ENCODE measurements around the gene NUP214. TPM values are rescaled to one million over a fixed set of nuclear protein-coding genes. Genes with fewer than 3 reads are reported as not detected.

The NUP214 gene
- polyA plus RNA-seq, 1 of the 3 experiments (the other 2 are of a cell fraction): 8.0 TPM

- Histone ChIP-seq H3F3A (replicated peaks; ENCODE audit: insufficient read depth) (no peaks in the 10 kb centered on the region), H3K27ac (ENCODE audit: low read depth in 2 of 2, low read length in 1 of 2) (no peak overlapping the region), H3K79me2 (ENCODE audit: insufficient read depth) (no peaks in the 10 kb centered on the region), H3K9me3 (no peaks in the 10 kb centered on the region), H3K9me2 (no peaks in the 10 kb centered on the region), H3K4me3 (ENCODE audit: low read depth in 2 of 2, low read length in 1 of 2) (no peak overlapping the region), H3K9ac (no peak overlapping the region), H3K4me1 (ENCODE audit: control insufficient read depth in 1 of 2, insufficient read depth in 2 of 2, low read depth in 1 of 2, low read length in 1 of 2) (no peaks in the 10 kb centered on the region; a peak in 1 of 4 replicates), H3K4me2 (no peak overlapping the region), H3K36me3 (replicated peaks in 1 of 2; ENCODE audit: control insufficient read depth in 1 of 2, insufficient read depth in 2 of 2, low read length in 1 of 2) (no peaks in the 10 kb centered on the region), H2AFZ (ENCODE audit: low read depth) (no peak overlapping the region), H4K20me1 (ENCODE audit: insufficient read depth) (no peaks in the 10 kb centered on the region), H3K27me3 (ENCODE audit: insufficient read depth) (no peaks in the 10 kb centered on the region; the same call in 1 of the 2 replicates)
- no peak for TF ChIP-seq FOXJ3 (CRISPR knock-in tag; IDR thresholded peaks at IDR 0.05)
- TF ChIP-seq, protein P1, sequence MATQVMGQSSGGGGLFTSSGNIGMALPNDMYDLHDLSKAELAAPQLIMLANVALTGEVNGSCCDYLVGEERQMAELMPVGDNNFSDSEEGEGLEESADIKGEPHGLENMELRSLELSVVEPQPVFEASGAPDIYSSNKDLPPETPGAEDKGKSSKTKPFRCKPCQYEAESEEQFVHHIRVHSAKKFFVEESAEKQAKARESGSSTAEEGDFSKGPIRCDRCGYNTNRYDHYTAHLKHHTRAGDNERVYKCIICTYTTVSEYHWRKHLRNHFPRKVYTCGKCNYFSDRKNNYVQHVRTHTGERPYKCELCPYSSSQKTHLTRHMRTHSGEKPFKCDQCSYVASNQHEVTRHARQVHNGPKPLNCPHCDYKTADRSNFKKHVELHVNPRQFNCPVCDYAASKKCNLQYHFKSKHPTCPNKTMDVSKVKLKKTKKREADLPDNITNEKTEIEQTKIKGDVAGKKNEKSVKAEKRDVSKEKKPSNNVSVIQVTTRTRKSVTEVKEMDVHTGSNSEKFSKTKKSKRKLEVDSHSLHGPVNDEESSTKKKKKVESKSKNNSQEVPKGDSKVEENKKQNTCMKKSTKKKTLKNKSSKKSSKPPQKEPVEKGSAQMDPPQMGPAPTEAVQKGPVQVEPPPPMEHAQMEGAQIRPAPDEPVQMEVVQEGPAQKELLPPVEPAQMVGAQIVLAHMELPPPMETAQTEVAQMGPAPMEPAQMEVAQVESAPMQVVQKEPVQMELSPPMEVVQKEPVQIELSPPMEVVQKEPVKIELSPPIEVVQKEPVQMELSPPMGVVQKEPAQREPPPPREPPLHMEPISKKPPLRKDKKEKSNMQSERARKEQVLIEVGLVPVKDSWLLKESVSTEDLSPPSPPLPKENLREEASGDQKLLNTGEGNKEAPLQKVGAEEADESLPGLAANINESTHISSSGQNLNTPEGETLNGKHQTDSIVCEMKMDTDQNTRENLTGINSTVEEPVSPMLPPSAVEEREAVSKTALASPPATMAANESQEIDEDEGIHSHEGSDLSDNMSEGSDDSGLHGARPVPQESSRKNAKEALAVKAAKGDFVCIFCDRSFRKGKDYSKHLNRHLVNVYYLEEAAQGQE (IDR thresholded peaks at IDR 0.05; ENCODE audit: low read depth, low read length): no peak
- DNase-seq: no peak
- ChIA-PET CTCF (no interaction called here), POLR2A (no interaction called here)
- 75% methylated on average over 3 of the region's 3 CpGs for WGBS (ENCODE audit: low lambda C conversion rate)
These were observed 21.9 kb upstream of the NUP214 start for GRCh38 chr9:131103535-131103934.

DNA sequence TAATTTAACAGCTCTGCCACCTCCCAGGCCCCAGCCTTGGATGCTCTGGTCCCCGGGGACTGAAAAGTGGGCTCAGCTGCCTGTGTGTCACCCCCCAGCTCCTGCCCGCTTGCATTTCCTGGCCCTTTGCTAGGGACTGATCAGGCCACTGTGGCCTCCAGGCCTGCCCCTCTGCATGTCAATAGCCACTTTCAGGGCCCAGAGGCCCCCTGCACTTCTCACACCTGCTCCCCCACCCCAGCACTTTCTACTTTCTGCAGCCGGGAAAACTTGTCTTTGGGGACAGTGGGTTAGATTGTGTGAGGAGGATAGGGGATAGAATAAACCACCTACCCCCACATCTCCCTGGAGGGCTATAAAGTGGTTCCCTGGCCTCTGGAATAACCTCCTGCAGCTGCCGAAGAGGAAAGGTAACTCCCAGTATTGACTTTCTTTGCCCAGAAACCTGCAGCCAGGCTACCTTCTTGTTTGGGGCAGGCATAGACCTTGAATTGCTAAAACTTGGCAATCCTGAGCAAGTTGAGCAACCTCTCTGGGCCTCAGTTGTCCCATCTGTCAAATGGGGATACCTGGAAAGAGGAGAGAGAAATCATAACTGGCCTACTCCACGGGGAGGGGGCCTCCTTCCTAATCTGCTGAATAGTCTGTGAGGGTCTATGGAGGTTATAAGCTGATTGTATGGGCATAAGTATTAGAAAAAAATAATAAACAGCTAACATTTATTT, 21.2 kb upstream of the NUP214 start:
- H3K4me2 ChIP-seq: no peak overlapping the region
- no peak overlapping the region for H2AFZ ChIP-seq (ENCODE audit: low read depth)
- no peaks in the 10 kb centered on the region for H3K9me3 ChIP-seq
- DNase-seq: no peak
- no peak overlapping the region for H3K4me3 ChIP-seq (ENCODE audit: low read depth in 2 of 2, low read length in 1 of 2)
- no peaks in the 10 kb centered on the region for H3K79me2 ChIP-seq (ENCODE audit: insufficient read depth)
- no peaks in the 10 kb centered on the region for H3K36me3 ChIP-seq (replicated peaks in 1 of 2; ENCODE audit: control insufficient read depth in 1 of 2, insufficient read depth in 2 of 2, low read length in 1 of 2)
- no peaks in the 10 kb centered on the region; the same call in 1 of the 2 replicates for H3K27me3 ChIP-seq (ENCODE audit: insufficient read depth)
- TF ChIP-seq, protein P2, sequence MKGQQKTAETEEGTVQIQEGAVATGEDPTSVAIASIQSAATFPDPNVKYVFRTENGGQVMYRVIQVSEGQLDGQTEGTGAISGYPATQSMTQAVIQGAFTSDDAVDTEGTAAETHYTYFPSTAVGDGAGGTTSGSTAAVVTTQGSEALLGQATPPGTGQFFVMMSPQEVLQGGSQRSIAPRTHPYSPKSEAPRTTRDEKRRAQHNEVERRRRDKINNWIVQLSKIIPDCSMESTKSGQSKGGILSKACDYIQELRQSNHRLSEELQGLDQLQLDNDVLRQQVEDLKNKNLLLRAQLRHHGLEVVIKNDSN (IDR thresholded peaks at IDR 0.05; ENCODE audit: borderline replicate concordance, low read depth): no peak
- TF ChIP-seq TEAD4 (IDR thresholded peaks at IDR 0.05; ENCODE audit: borderline replicate concordance, insufficient read depth): no peak
- no peak for TF ChIP-seq GABPA (IDR thresholded peaks at IDR 0.05; ENCODE audit: low read depth)
- TF ChIP-seq FOXJ3 (CRISPR knock-in tag; IDR thresholded peaks at IDR 0.05): no peak
- TF ChIP-seq FOXM1 (IDR thresholded peaks at IDR 0.05; ENCODE audit: low read depth): no peak
- TF ChIP-seq TCF12 (IDR thresholded peaks at IDR 0.05): no peak
- no peak for TF ChIP-seq RAD21 (IDR thresholded peaks at IDR 0.05; ENCODE audit: low read length)
- TF ChIP-seq SMC3 (IDR thresholded peaks at IDR 0.05; ENCODE audit: low read depth, low read length): no peak
- no peak for TF ChIP-seq JUND (IDR thresholded peaks at IDR 0.05)
- ChIA-PET CTCF (no interaction called here), POLR2A (no interaction called here)
- no peaks in the 10 kb centered on the region; a peak in 1 of 4 replicates for H3K4me1 ChIP-seq (ENCODE audit: control insufficient read depth in 1 of 2, insufficient read depth in 2 of 2, low read depth in 1 of 2, low read length in 1 of 2)
- H3F3A ChIP-seq (replicated peaks; ENCODE audit: insufficient read depth): no peaks in the 10 kb centered on the region
- H3K27ac ChIP-seq (ENCODE audit: low read depth in 2 of 2, low read length in 1 of 2): no peak overlapping the region
- H3K9me2 ChIP-seq: no peaks in the 10 kb centered on the region
- WGBS (ENCODE audit: low lambda C conversion rate): 55% methylated on average over 3 of the region's 5 CpGs
- no peak overlapping the region for H3K9ac ChIP-seq
- H4K20me1 ChIP-seq (ENCODE audit: insufficient read depth): no peaks in the 10 kb centered on the region

All from SK-N-SH (cell line).